NCI-H2107 (cell line): ENCODE measurements around the gene MCRIP2.

Source experiments
- DNase-seq: peaks from one replicate; lab custom pipeline; 2025; lab: John Stamatoyannopoulos, UW

The MCRIP2 gene

GRCh38 chr16:616733-617586 is 24.7 kb upstream of the MCRIP2 start:
- no peak for DNase-seq

GRCh38 chr16:617855-618254 is 23.8 kb upstream of the MCRIP2 start:
- no peak for DNase-seq

- DNase-seq = no peak
These were observed 22.0 kb upstream of the MCRIP2 start for GRCh38 chr16:619476-620100.

- no peak for DNase-seq
These were observed 20.7 kb upstream of the MCRIP2 start for GRCh38 chr16:620700-621525.

GRCh38 chr16:621526-622105 is 20.0 kb upstream of the MCRIP2 start:
- no peak for DNase-seq

GRCh38 chr16:622920-623280 is 18.7 kb upstream of the MCRIP2 start:
- no peak for DNase-seq

GRCh38 chr16:624526-625070 is 17.0 kb upstream of the MCRIP2 start:
- no peak for DNase-seq

- DNase-seq = no peak
These were observed 16.3 kb upstream of the MCRIP2 start for GRCh38 chr16:625117-625976.

- no peak for DNase-seq
These were observed 15.5 kb upstream of the MCRIP2 start for GRCh38 chr16:625977-626765.

GRCh38 chr16:626787-627453 is 14.7 kb upstream of the MCRIP2 start:
- no peak for DNase-seq

GRCh38 chr16:627454-628239 is 14.0 kb upstream of the MCRIP2 start:
- DNase-seq = no peak

GRCh38 chr16:628321-629061 is 13.1 kb upstream of the MCRIP2 start:
- no peak for DNase-seq

GRCh38 chr16:629185-629832 is 12.3 kb upstream of the MCRIP2 start:
- no peak for DNase-seq

- no peak for DNase-seq
These were observed 11.8 kb upstream of the MCRIP2 start for GRCh38 chr16:629833-630248.

- no peak for DNase-seq
These were observed 11.3 kb upstream of the MCRIP2 start for GRCh38 chr16:630249-630814.

GRCh38 chr16:630815-631405 is 10.7 kb upstream of the MCRIP2 start, which contains the start of gene WFIKKN1:
WFIKKN1 (plus strand) TSS chr16:630985; CDS start chr16:631254, 269 bp downstream.
- DNase-seq = no peak
